ENCODE measurements around the gene DUSP12.

The DUSP12 gene

DNA sequence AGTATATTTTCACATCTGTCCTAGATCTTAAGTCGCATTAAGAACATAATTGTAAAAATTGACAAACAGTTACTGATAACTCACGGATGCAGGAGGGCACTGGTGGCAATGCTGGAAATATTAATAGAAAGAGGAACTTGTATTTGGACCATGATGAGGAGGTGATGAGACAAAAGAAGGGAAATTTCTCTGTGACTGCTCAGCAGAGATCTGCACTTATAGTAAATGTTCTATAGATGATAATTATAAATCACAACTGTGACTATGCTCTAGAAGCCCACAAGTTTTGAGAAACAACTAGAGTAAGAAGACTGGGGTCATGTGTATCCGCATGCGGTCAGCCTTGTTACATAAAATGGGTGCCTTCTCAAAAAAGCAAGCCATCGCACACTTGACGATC lies 8.7 kb upstream of the DUSP12 start:
- DNase-seq, result no peak
- TF ChIP-seq, protein P1, sequence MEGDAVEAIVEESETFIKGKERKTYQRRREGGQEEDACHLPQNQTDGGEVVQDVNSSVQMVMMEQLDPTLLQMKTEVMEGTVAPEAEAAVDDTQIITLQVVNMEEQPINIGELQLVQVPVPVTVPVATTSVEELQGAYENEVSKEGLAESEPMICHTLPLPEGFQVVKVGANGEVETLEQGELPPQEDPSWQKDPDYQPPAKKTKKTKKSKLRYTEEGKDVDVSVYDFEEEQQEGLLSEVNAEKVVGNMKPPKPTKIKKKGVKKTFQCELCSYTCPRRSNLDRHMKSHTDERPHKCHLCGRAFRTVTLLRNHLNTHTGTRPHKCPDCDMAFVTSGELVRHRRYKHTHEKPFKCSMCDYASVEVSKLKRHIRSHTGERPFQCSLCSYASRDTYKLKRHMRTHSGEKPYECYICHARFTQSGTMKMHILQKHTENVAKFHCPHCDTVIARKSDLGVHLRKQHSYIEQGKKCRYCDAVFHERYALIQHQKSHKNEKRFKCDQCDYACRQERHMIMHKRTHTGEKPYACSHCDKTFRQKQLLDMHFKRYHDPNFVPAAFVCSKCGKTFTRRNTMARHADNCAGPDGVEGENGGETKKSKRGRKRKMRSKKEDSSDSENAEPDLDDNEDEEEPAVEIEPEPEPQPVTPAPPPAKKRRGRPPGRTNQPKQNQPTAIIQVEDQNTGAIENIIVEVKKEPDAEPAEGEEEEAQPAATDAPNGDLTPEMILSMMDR (IDR thresholded peaks at IDR 0.05), result no peak
- Histone ChIP-seq H3K9me3 (no peaks in the 10 kb centered on the region), H3K27me3 (peaks cover 0 to 16% of the 10 kb centered on the region in 2 donors), H3K4me1 (no peaks in the 10 kb centered on the region), H3K36me3 (no peaks in the 10 kb centered on the region), H3K27ac (no peak overlapping the region), H3K4me3 (no peak overlapping the region)
- intact Hi-C loops (cut with DNase I; ENCODE audit: low total_unique reads), result loop anchor here (10.0 kb wide), 1 partner anchor 256 kb away; no protein-coding TSS in a partner anchor

DNA sequence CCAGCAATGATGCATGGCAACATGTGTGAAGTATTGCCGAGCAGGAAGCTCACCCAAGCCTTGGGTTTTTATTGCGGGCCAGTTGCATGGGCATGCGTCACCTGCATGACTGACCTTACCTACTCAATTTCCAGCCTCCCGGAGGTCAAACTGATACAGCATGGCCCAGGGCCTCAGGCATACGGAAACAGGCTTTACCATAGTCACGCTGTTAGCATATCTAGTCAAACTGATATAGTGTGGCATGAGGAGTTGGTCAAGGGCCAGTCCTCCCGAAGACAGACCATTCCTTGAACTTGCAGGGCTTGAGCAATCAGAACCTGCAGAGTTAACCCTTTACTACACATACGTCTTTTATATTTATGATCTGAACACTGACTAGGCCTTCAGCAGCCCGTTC lies 6.4 kb upstream of the DUSP12 start:
- no peak for DNase-seq
- intact Hi-C loops (cut with DNase I; ENCODE audit: low total_unique reads), result loop anchor here (10.0 kb wide), 1 partner anchor 258 kb away; no protein-coding TSS in a partner anchor
- TF ChIP-seq, protein P1 (IDR thresholded peaks at IDR 0.05), result no peak
- Histone ChIP-seq H3K36me3 (no peaks in the 10 kb centered on the region), H3K4me3 (no peak overlapping the region), H3K4me1 (no peaks in the 10 kb centered on the region), H3K27ac (no peak overlapping the region), H3K9me3 (no peaks in the 10 kb centered on the region), H3K27me3 (peaks cover 0 to 13% of the 10 kb centered on the region in 2 donors)

DNA sequence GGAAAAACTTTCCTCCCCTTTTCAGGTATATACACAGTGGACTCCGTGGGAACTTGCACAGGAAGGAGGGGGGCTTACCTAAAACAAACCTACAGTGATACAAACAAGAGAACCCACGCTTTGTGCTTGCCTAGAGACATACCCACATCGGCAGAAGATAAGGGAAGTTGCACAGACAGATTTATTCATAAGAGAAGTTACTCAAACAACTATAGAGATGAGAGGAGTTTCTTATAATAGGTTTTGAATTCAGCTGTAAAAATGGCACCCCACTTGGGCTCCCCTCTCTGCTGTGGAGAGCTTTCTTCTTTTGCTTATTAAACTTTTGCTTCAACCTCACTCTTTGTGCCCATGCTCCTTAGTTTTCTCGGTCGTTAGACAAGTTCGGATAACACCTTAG lies 1.8 kb upstream of the DUSP12 start:
- TF ChIP-seq, protein P1 (IDR thresholded peaks at IDR 0.05), result no peak
- Histone ChIP-seq H3K27me3 (peaks cover 0 to 6% of the 10 kb centered on the region in 2 donors), H3K4me3 (no peak overlapping the region), H3K4me1 (peaks cover 10 to 14% (median 11%) of the 10 kb centered on the region in 4 donors), H3K9me3 (no peaks in the 10 kb centered on the region), H3K36me3 (peaks cover 6 to 10% (median 10%) of the 10 kb centered on the region in 3 donors), H3K27ac (no peak overlapping the region)
- no peak for DNase-seq
- intact Hi-C loops (cut with DNase I; ENCODE audit: low total_unique reads), result loop anchor here (10.0 kb wide), 1 partner anchor 263 kb away; no protein-coding TSS in a partner anchor

DNA sequence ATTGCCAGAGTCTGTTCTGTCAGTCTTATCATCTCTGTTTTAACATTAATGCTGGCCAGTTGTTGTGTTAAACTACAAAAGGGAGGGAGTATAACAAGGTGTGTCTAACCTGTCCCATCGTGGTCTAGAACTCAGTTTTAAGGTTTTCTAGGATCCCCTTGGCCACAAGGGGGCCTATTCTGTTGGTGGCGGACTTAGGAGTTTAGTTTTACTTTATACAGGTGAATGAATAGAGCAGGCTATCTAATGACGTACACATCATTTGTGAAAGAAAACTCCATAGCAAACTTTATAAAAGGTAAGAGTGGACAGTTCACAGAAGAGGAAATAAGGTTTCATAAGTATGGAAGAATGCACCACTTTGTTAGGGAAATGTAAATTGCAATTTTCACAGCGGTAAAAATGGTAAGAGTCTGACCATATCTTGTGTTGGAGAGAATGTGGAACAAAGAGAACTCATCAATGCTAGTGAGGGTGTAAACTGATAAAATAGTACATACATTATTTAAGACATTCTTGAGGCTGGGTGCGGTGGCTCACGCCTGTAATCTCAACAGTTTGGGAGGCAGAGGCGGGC lies 14.0 kb downstream of the DUSP12 start:
- H3K27me3 ChIP-seq, result no peaks in the 10 kb centered on the region
- H3K36me3 ChIP-seq, result peaks cover 9 to 16% (median 10%) of the 10 kb centered on the region in 3 donors
- intact Hi-C loops (cut with DNase I; ENCODE audit: low total_unique reads), result no loop called here
- no peak for DNase-seq
- H3K4me1 ChIP-seq, result peaks cover 0 to 26% (median 17%) of the 10 kb centered on the region in 4 donors
- TF ChIP-seq, protein P1 (IDR thresholded peaks at IDR 0.05), result no peak
- H3K27ac ChIP-seq, result no peak overlapping the region
- no peaks in the 10 kb centered on the region for H3K9me3 ChIP-seq
- H3K4me3 ChIP-seq, result no peak overlapping the region

DNA sequence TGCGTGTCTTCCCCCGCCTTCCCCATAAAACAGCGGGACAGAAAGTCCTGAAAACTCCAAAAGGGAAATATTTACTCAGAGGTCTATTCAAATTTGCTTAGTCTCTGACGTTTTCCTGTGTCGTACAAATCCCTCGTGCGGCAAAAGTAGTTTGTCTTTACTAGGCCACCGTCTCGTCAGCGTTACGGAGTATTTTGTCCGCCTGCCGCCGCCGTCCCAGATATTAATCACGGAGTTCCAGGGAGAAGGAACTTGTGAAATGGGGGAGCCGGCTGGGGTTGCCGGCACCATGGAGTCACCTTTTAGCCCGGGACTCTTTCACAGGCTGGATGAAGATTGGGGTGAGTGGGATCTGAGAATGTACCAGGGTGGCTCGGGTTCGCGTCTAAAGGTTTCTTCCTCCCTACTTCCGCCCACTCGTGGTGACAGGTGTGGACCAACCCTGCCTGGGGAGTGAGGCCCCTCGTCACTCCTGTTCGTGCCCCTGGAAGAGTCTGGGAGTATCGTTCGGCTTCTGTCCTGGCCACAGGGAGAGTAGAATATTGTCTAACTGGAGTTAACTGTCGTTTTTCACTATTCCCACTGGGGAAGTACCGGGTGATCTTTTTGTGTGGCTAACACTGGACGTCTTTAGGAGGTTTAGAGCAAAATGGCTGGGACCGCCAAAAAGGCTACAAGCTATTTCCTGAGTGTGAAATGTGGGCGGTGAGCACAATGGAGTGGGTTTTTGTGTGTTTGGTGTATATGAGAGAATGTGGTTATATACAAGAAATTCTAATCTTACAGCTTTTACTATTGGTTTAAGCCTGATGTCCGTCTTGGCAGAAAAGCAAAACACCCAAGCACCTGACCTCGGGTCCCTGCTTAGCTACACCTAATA lies 16.8 kb downstream of the DUSP12 start, which contains the start of gene ATF6:
Gene ATF6 (plus strand): TSS at position 219 of the 880 bp plus-strand sequence. CDS start 41 bp downstream, at position 260.
- H3K9me3 ChIP-seq, result no peaks in the 10 kb centered on the region
- peaks cover 0 to 36% (median 26%) of the 10 kb centered on the region in 4 donors for H3K4me1 ChIP-seq
- TF ChIP-seq, protein P1 (IDR thresholded peaks at IDR 0.05), result peak in 1 of 2 experiments; percentile 23
- intact Hi-C loops (cut with DNase I; ENCODE audit: low total_unique reads), result no loop called here
- DNase-seq, result peak; percentile 93 to 94
- peak within 1 kb of the TSS; percentile 75 to 82 for H3K4me3 ChIP-seq
- peak within 1 kb of the TSS; percentile 89 for H3K27ac ChIP-seq
- no peaks in the 10 kb centered on the region for H3K27me3 ChIP-seq
- no peaks in the 10 kb centered on the region for H3K36me3 ChIP-seq

Data from tibial artery (tissue), 4 donors.